ENCODE results near the gene SNX2. TPM values are rescaled to one million over a fixed set of nuclear protein-coding genes. Genes with fewer than 3 reads are reported as not detected.

The SNX2 gene
- 67.3 and 72.3 TPM in 2 replicates for total RNA-seq (ENCODE audit: low replicate concordance)
- long read RNA-seq, transcript SNX2-201 (15 exons, 2,128 nt), result major isoform, 545 of 624 reads
- long read RNA-seq, transcript SNX2-213 (15 exons, 2,119 nt), result minor isoform, 10 of 624 reads
- long read RNA-seq, partial matches to known transcripts, result 34 of 624 reads
- long read RNA-seq, other reads (novel, unspliced or antisense), result 35 of 624 reads

- H3K27ac Mint-ChIP-seq, result peak within 1 kb of the TSS; percentile 94
- peaks cover 5% of the 10 kb centered on the region for H3K36me3 Mint-ChIP-seq
- peak; percentile 52 for TF ChIP-seq CTCF (conservative IDR thresholded peaks at IDR 0.05)
- H3K4me1 Mint-ChIP-seq (ENCODE audit: unreplicated experiment), result no peaks in the 10 kb centered on the region
- no peaks in the 10 kb centered on the region for H3K27me3 Mint-ChIP-seq
- no peaks in the 10 kb centered on the region for H3K9me3 Mint-ChIP-seq
- peak within 1 kb of the TSS; percentile 93 for H3K4me3 Mint-ChIP-seq
- peak; percentile 94 for DNase-seq (ENCODE audit: extremely low spot score, unreplicated experiment)
Observed at GRCh38 chr5:122774861-122775549, at the start of gene SNX2. Gene SNX2 (plus strand): TSS chr5:122775080. CDS start chr5:122775104, 24 bp downstream.

GRCh38 chr5:122727112-122727541 is 47.8 kb upstream of the SNX2 start:
- Mint-ChIP-seq H3K9me3 (peaks cover 9% of the 10 kb centered on the region), H3K27ac (no peak overlapping the region), H3K36me3 (no peaks in the 10 kb centered on the region), H3K27me3 (no peaks in the 10 kb centered on the region), H3K4me3 (no peak overlapping the region), H3K4me1 (ENCODE audit: unreplicated experiment) (no peaks in the 10 kb centered on the region)
- no peak for TF ChIP-seq CTCF (conservative IDR thresholded peaks at IDR 0.05)
- no peak for DNase-seq (ENCODE audit: extremely low spot score, unreplicated experiment)

- Mint-ChIP-seq H3K4me1 (ENCODE audit: unreplicated experiment) (no peaks in the 10 kb centered on the region), H3K36me3 (no peaks in the 10 kb centered on the region), H3K9me3 (peaks cover 9% of the 10 kb centered on the region), H3K4me3 (no peak overlapping the region), H3K27me3 (no peaks in the 10 kb centered on the region), H3K27ac (no peak overlapping the region)
- TF ChIP-seq CTCF (conservative IDR thresholded peaks at IDR 0.05), result no peak
- DNase-seq (ENCODE audit: extremely low spot score, unreplicated experiment), result no peak
Observed at GRCh38 chr5:122730037-122730436, 44.8 kb upstream of the SNX2 start.

GRCh38 chr5:122730456-122730855 is 44.4 kb upstream of the SNX2 start:
- no peak for TF ChIP-seq CTCF (conservative IDR thresholded peaks at IDR 0.05)
- DNase-seq (ENCODE audit: extremely low spot score, unreplicated experiment), result no peak
- Mint-ChIP-seq H3K27me3 (no peaks in the 10 kb centered on the region), H3K4me1 (ENCODE audit: unreplicated experiment) (no peaks in the 10 kb centered on the region), H3K4me3 (no peak overlapping the region), H3K27ac (no peak overlapping the region), H3K9me3 (peaks cover 9% of the 10 kb centered on the region), H3K36me3 (no peaks in the 10 kb centered on the region)

- no peak overlapping the region for H3K27ac Mint-ChIP-seq
- no peaks in the 10 kb centered on the region for H3K4me1 Mint-ChIP-seq (ENCODE audit: unreplicated experiment)
- no peaks in the 10 kb centered on the region for H3K36me3 Mint-ChIP-seq
Observed at GRCh38 chr5:122736086-122736845, 38.6 kb upstream of the SNX2 start.

More at GRCh38 chr5:122736086-122736845, 38.6 kb upstream of the SNX2 start:
- no peak for TF ChIP-seq CTCF (conservative IDR thresholded peaks at IDR 0.05)
- Mint-ChIP-seq H3K27me3 (no peaks in the 10 kb centered on the region), H3K4me3 (no peak overlapping the region), H3K9me3 (no peaks in the 10 kb centered on the region)
- no peak for DNase-seq (ENCODE audit: extremely low spot score, unreplicated experiment)
